Measurements from ENCODE around the gene PRKD3.
A peak's percentile ranks its signal among the peaks of the same experiment; 100 is the strongest.

PRKD3 gene

GRCh38 chr2:37330681-37331080 lies 6.0 kb upstream of the PRKD3 start:
- no peak overlapping the region for H3K23ac ChIP-seq (ENCODE audit: low read length in 2 of 2)
- H4K91ac ChIP-seq (ENCODE audit: low read length), result no peak overlapping the region
- no peak overlapping the region for H2BK5ac ChIP-seq (ENCODE audit: low read depth, low read length, poor library complexity, severe bottlenecking)
- no peaks in the 10 kb centered on the region for H3K79me1 ChIP-seq (replicated peaks; ENCODE audit: low read length, poor library complexity, severe bottlenecking)
- H2AK5ac ChIP-seq (ENCODE audit: low read length, severe bottlenecking), result no peak overlapping the region
- H3K14ac ChIP-seq (ENCODE audit: low read length in 2 of 2), result no peak overlapping the region
- no peak overlapping the region for H3K9ac ChIP-seq (ENCODE audit: low read length)
- H2BK15ac ChIP-seq (ENCODE audit: low read depth, poor library complexity, severe bottlenecking), result no peak overlapping the region
- H3K4me1 ChIP-seq (ENCODE audit: control insufficient read depth, insufficient read depth, low read depth, low read length), result no peaks in the 10 kb centered on the region
- no peak overlapping the region for H3K18ac ChIP-seq (ENCODE audit: low read depth in 1 of 2, low read length in 2 of 2)
- no peak overlapping the region for H3K27ac ChIP-seq (ENCODE audit: low read length, poor library complexity, severe bottlenecking)
- no peak overlapping the region for H4K8ac ChIP-seq (ENCODE audit: low read length)
- no peak overlapping the region for H2AFZ ChIP-seq (ENCODE audit: low read depth, low read length)
- H3K4me2 ChIP-seq (ENCODE audit: low read length, poor library complexity, severe bottlenecking), result no peak overlapping the region
- H2BK12ac ChIP-seq (ENCODE audit: low read length in 2 of 2), result no peak overlapping the region
- no peak overlapping the region for H2BK120ac ChIP-seq (ENCODE audit: low read depth, low read length)
- no peak for DNase-seq
- H3K27me3 ChIP-seq (ENCODE audit: control insufficient read depth in 1 of 2, insufficient read depth in 1 of 2, low read length in 2 of 2), result no peaks in the 10 kb centered on the region
- H3K4ac ChIP-seq (ENCODE audit: low read depth in 1 of 2, low read length in 2 of 2), result no peak overlapping the region
- no peaks in the 10 kb centered on the region for H3K9me3 ChIP-seq (ENCODE audit: control insufficient read depth, low read length)
- H3K36me3 ChIP-seq (ENCODE audit: control insufficient read depth in 1 of 2, insufficient read depth in 2 of 2, low read depth in 1 of 2, low read length in 2 of 2), result no peaks in the 10 kb centered on the region
- H3K4me3 ChIP-seq (ENCODE audit: insufficient read depth in 1 of 2, low read depth in 1 of 2, low read length in 2 of 2), result no peak overlapping the region

- no peak overlapping the region for H3K4me2 ChIP-seq (ENCODE audit: low read length, poor library complexity, severe bottlenecking)
- H3K9me3 ChIP-seq (ENCODE audit: control insufficient read depth, low read length), result no peaks in the 10 kb centered on the region
- H2BK5ac ChIP-seq (ENCODE audit: low read depth, low read length, poor library complexity, severe bottlenecking), result no peak overlapping the region
- no peak overlapping the region for H3K14ac ChIP-seq (ENCODE audit: low read length in 2 of 2)
- 88% methylated on average over 6 of the region's 8 CpGs for WGBS
- no peak overlapping the region for H4K91ac ChIP-seq (ENCODE audit: low read length)
- H3K27ac ChIP-seq (ENCODE audit: low read length, poor library complexity, severe bottlenecking), result no peak overlapping the region
- no peak overlapping the region for H2AFZ ChIP-seq (ENCODE audit: low read depth, low read length)
- no peak overlapping the region for H3K23ac ChIP-seq (ENCODE audit: low read length in 2 of 2)
- no peak overlapping the region for H2AK5ac ChIP-seq (ENCODE audit: low read length, severe bottlenecking)
- no peaks in the 10 kb centered on the region for H3K79me1 ChIP-seq (replicated peaks; ENCODE audit: low read length, poor library complexity, severe bottlenecking)
- H2BK15ac ChIP-seq (ENCODE audit: low read depth, poor library complexity, severe bottlenecking), result no peak overlapping the region
- H4K8ac ChIP-seq (ENCODE audit: low read length), result no peak overlapping the region
- H3K27me3 ChIP-seq (ENCODE audit: control insufficient read depth in 1 of 2, insufficient read depth in 1 of 2, low read length in 2 of 2), result no peaks in the 10 kb centered on the region
- no peak overlapping the region for H2BK120ac ChIP-seq (ENCODE audit: low read depth, low read length)
- no peak overlapping the region for H2BK12ac ChIP-seq (ENCODE audit: low read length in 2 of 2)
- H3K4me3 ChIP-seq (ENCODE audit: insufficient read depth in 1 of 2, low read depth in 1 of 2, low read length in 2 of 2), result peak overlapping the region in 1 of 2 experiments; percentile 93
- peak overlapping the region; percentile 90 for H3K9ac ChIP-seq (ENCODE audit: low read length)
- DNase-seq, result no peak
- no peak overlapping the region for H3K4ac ChIP-seq (ENCODE audit: low read depth in 1 of 2, low read length in 2 of 2)
- H3K36me3 ChIP-seq (ENCODE audit: control insufficient read depth in 1 of 2, insufficient read depth in 2 of 2, low read depth in 1 of 2, low read length in 2 of 2), result no peaks in the 10 kb centered on the region
- H3K4me1 ChIP-seq (ENCODE audit: control insufficient read depth, insufficient read depth, low read depth, low read length), result peaks cover 3% of the 10 kb centered on the region
- no peak overlapping the region for H3K18ac ChIP-seq (ENCODE audit: low read depth in 1 of 2, low read length in 2 of 2)
These were observed 2.4 kb upstream of the PRKD3 start for GRCh38 chr2:37326866-37327634.

GRCh38 chr2:37326285-37326684 lies 1.7 kb upstream of the PRKD3 start:
- Histone ChIP-seq H3K23ac (ENCODE audit: low read length in 2 of 2) (no peak overlapping the region), H3K18ac (ENCODE audit: low read depth in 1 of 2, low read length in 2 of 2) (no peak overlapping the region)
- 0% methylated on average over 1 of the region's 2 CpGs for WGBS

GRCh38 chr2:37325625-37326071 lies 1.0 kb upstream of the PRKD3 start:
- Histone ChIP-seq H3K14ac (ENCODE audit: low read length in 2 of 2) (no peak overlapping the region), H3K9ac (ENCODE audit: low read length) (peak overlapping the region; percentile 90), H2BK12ac (ENCODE audit: low read length in 2 of 2) (peak overlapping the region in 1 of 2 experiments; percentile 7), H3K79me1 (replicated peaks; ENCODE audit: low read length, poor library complexity, severe bottlenecking) (no peaks in the 10 kb centered on the region), H2AK5ac (ENCODE audit: low read length, severe bottlenecking) (no peak overlapping the region), H4K8ac (ENCODE audit: low read length) (peak overlapping the region; percentile 36), H3K27me3 (ENCODE audit: control insufficient read depth in 1 of 2, insufficient read depth in 1 of 2, low read length in 2 of 2) (no peaks in the 10 kb centered on the region), H3K4me1 (ENCODE audit: control insufficient read depth, insufficient read depth, low read depth, low read length) (peaks cover 3% of the 10 kb centered on the region), H2BK120ac (ENCODE audit: low read depth, low read length) (no peak overlapping the region), H3K27ac (ENCODE audit: low read length, poor library complexity, severe bottlenecking) (no peak overlapping the region), H4K91ac (ENCODE audit: low read length) (no peak overlapping the region), H2BK5ac (ENCODE audit: low read depth, low read length, poor library complexity, severe bottlenecking) (no peak overlapping the region), H3K9me3 (ENCODE audit: control insufficient read depth, low read length) (no peaks in the 10 kb centered on the region), H3K4me3 (ENCODE audit: insufficient read depth in 1 of 2, low read depth in 1 of 2, low read length in 2 of 2) (peak overlapping the region in 1 of 2 experiments; percentile 93), H3K23ac (ENCODE audit: low read length in 2 of 2) (no peak overlapping the region), H3K4me2 (ENCODE audit: low read length, poor library complexity, severe bottlenecking) (peak overlapping the region; percentile 85), H2BK15ac (ENCODE audit: low read depth, poor library complexity, severe bottlenecking) (no peak overlapping the region), H2AFZ (ENCODE audit: low read depth, low read length) (no peak overlapping the region), H3K36me3 (ENCODE audit: control insufficient read depth in 1 of 2, insufficient read depth in 2 of 2, low read depth in 1 of 2, low read length in 2 of 2) (no peaks in the 10 kb centered on the region), H3K4ac (ENCODE audit: low read depth in 1 of 2, low read length in 2 of 2) (peak overlapping the region in 1 of 2 experiments; percentile 68), H3K18ac (ENCODE audit: low read depth in 1 of 2, low read length in 2 of 2) (peak overlapping the region in 1 of 2 experiments; percentile 25)
- 92% methylated on average over 12 of the region's 12 CpGs for WGBS
- DNase-seq, result no peak

More at GRCh38 chr2:37326285-37326684, 1.7 kb upstream of the PRKD3 start:
- Histone ChIP-seq H2AFZ (ENCODE audit: low read depth, low read length) (no peak overlapping the region), H3K4me1 (ENCODE audit: control insufficient read depth, insufficient read depth, low read depth, low read length) (peaks cover 3% of the 10 kb centered on the region), H2BK120ac (ENCODE audit: low read depth, low read length) (no peak overlapping the region), H2BK5ac (ENCODE audit: low read depth, low read length, poor library complexity, severe bottlenecking) (no peak overlapping the region), H3K79me1 (replicated peaks; ENCODE audit: low read length, poor library complexity, severe bottlenecking) (no peaks in the 10 kb centered on the region), H3K9ac (ENCODE audit: low read length) (peak overlapping the region; percentile 90), H2BK12ac (ENCODE audit: low read length in 2 of 2) (no peak overlapping the region), H3K4me2 (ENCODE audit: low read length, poor library complexity, severe bottlenecking) (no peak overlapping the region), H3K9me3 (ENCODE audit: control insufficient read depth, low read length) (no peaks in the 10 kb centered on the region), H4K91ac (ENCODE audit: low read length) (no peak overlapping the region), H2AK5ac (ENCODE audit: low read length, severe bottlenecking) (no peak overlapping the region), H3K14ac (ENCODE audit: low read length in 2 of 2) (no peak overlapping the region), H3K4me3 (ENCODE audit: insufficient read depth in 1 of 2, low read depth in 1 of 2, low read length in 2 of 2) (peak overlapping the region in 1 of 2 experiments; percentile 93), H3K4ac (ENCODE audit: low read depth in 1 of 2, low read length in 2 of 2) (no peak overlapping the region), H3K27ac (ENCODE audit: low read length, poor library complexity, severe bottlenecking) (no peak overlapping the region), H3K36me3 (ENCODE audit: control insufficient read depth in 1 of 2, insufficient read depth in 2 of 2, low read depth in 1 of 2, low read length in 2 of 2) (no peaks in the 10 kb centered on the region), H2BK15ac (ENCODE audit: low read depth, poor library complexity, severe bottlenecking) (no peak overlapping the region), H4K8ac (ENCODE audit: low read length) (no peak overlapping the region), H3K27me3 (ENCODE audit: control insufficient read depth in 1 of 2, insufficient read depth in 1 of 2, low read length in 2 of 2) (no peaks in the 10 kb centered on the region)
- peak; percentile 92 for DNase-seq
